GM19240 (cell line): Measurements from ENCODE around the gene CRISPLD2.
A peak's percentile ranks its signal among the peaks of the same experiment; 100 is the strongest.

ENCODE experiments used
- DNase-seq: peaks from one replicate; pipeline ENCODE4 v3.0.0; 2011; ENCODE audit warnings: low spot score; ENCODE audit not compliant: insufficient read length

The CRISPLD2 gene

DNA sequence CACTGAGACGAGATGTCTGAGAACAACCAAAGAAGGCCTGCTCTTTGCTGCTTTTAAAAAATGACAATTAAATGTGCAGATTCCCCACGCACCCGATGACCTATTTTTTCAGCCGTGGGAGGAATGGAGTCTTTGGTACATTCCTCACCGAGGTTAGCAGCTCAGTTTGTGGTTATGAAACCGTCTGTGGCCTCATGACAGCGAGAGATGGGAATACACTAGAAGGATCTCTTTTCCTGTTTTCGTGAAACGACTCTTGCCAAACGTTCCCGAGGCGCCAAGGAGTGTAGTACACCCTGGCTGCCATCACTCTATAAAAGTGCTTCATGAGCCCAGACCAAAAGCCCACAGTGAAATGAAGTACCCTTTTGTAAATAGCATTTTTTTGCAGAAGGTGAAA, 87.8 kb downstream of the CRISPLD2 start:
- DNase-seq: no peak

DNA sequence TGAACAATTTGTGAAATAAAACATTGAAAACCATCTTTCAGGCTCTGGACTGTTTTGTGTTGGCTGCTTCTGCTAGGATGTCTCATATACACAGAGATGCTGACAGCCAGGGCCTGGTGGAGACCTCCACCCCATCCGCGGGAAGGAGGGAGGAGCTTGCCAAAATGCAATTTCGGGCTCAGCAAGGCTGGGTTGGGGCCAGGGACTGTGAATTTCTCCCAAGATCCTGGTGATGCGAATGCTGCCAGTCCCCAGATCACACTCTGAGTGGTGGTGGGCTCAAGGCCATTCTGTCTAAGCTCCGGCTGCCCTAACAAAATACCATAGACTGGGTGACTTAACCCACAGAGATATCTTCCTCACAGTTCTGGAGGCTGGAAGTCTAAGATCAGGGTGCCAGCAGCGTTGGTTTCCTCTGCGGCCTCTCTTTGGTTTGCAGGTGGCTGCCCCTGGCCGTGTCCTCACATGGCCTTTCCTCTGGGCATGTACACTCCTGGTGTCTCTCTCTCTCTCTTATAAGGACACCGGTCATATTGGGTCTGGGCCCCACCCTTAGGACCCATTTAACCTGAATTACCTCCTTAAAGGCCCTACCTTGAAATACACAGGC, 89.8 kb downstream of the CRISPLD2 start:
- DNase-seq: no peak

- DNase-seq: no peak
These were observed 91.9 kb downstream of the CRISPLD2 start for GRCh38 chr16:84911486-84912216.

DNA sequence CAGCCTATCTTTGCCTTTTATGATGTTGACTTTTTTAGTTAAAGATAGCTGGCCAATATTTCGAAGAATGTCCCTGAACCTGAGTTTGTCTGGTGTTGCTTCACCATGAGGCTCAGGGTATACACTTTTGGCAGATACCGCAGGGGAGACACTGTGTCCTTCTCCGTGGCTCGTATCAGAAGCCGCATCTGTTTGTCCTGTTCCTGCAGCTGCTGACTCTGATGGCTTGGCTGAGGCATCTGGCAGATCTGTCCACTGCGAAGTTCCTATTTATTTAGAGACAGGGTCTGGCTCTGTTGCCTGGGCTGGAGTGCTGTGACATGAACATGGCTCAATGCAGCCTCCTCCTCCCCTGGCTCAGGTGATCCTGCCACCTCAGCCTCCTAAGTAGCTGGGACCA, 93.5 kb downstream of the CRISPLD2 start:
- no peak for DNase-seq

GRCh38 chr16:84914273-84914672, 94.5 kb downstream of the CRISPLD2 start:
- no peak for DNase-seq

GRCh38 chr16:84916178-84916577, 96.4 kb downstream of the CRISPLD2 start:
- DNase-seq: no peak

DNA sequence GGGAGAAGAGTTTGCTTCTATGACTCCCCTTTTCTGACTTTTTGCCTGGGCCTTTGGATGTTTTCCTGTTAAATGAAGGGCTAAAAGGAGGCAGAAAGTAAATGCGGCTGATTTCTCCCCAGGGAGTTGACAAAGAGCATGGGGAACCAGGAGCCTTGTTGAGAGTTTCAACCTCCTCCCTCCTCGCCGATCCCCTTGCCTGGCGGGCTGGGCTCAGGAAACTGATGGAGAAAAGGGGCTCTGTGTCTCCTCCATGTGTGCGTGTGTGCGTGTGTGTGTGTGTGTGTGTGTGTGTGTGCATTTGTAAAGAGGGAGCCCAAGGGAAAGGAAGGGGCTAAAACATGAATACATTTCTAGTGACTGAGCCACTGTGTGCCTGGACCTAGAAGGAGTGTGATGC, 97.1 kb downstream of the CRISPLD2 start:
- DNase-seq: no peak

DNA sequence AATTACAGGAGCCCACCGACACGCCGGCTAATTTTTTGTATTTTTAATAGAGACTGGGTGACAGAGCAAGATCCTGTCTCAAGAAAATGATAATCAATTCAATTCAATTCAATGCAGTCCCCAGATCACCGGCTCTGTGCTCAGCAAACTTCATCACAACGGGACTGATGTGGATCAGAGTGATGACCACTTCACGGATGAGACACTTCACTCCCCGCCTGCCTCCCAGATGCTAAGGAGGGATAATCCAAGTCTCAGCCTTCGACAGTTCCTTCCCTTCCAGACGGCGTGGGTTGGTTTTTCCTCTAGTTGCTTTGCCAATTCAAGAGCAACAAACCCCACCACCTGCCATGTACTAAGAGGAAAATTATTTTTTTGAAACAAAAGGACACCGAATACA, 97.7 kb downstream of the CRISPLD2 start:
- DNase-seq: no peak

DNA sequence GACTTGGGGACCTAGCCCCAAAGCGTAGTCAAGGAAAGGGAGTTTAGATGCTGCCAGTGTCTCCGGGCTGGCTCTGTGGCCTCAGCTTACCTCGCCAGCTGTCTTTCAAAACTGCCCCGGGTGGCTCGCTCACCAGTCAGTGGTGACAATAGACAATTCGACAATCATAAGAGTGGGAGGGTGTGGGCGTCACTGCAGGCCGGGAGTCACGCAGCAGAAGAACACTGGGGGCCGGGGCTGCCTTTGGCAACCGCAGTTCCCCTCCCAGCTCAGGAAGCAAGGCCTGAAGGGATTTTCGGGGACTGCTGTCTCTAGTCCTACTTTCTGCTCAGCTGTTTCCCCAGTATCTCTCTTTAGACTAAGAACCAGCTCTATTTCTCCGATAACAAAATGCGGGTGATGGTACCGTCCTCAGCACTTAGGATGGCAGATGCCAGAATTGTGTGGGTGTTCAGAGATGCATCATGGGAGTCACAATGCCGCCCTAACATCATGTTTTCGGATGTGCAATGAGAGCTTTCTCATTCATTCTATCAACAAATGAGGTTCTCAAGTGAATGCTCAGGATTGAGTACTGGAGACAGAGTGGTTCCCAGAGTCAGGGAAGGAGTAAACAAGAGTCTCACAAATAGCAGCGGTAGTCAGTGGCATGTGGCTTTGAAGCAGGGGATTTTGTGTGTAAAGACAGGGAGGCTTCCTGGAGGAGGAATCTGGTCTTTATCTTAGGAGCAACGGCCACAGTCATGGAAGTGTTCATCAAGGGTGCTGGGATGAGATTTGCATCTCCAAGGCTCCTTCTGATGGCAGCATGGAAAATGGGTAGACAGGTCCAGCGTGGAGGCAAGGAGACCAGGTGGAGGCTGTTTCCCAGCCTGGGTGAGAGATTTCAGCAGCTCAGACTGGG, 98.5 kb downstream of the CRISPLD2 start:
- no peak for DNase-seq

DNA sequence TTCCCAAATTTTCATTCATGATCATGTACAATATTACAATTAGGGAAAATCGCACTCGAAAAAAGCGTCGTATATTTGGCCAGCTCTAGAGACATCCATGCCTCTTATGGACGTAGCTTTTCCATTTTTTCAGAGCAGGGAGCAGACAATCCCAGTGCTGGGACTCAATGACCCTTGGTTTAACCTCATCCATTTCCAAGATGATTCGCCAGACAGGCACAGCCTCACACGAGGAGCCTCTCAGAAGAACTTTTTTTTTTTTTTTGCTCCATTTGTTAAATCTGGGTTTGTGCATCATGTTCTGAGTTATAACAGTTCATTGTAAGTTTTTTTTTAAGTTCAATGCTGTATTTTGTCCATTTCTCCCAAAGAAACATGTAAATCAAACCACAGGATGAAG, 99.5 kb downstream of the CRISPLD2 start:
- no peak for DNase-seq

GRCh38 chr16:84919708-84920107, 99.9 kb downstream of the CRISPLD2 start:
- no peak for DNase-seq

GRCh38 chr16:84920333-84920732, 100.5 kb downstream of the CRISPLD2 start:
- DNase-seq: no peak

- DNase-seq: no peak
These were observed 102.8 kb downstream of the CRISPLD2 start for GRCh38 chr16:84922351-84923120.

- DNase-seq: no peak
These were observed 104.7 kb downstream of the CRISPLD2 start for GRCh38 chr16:84924331-84925091.

DNA sequence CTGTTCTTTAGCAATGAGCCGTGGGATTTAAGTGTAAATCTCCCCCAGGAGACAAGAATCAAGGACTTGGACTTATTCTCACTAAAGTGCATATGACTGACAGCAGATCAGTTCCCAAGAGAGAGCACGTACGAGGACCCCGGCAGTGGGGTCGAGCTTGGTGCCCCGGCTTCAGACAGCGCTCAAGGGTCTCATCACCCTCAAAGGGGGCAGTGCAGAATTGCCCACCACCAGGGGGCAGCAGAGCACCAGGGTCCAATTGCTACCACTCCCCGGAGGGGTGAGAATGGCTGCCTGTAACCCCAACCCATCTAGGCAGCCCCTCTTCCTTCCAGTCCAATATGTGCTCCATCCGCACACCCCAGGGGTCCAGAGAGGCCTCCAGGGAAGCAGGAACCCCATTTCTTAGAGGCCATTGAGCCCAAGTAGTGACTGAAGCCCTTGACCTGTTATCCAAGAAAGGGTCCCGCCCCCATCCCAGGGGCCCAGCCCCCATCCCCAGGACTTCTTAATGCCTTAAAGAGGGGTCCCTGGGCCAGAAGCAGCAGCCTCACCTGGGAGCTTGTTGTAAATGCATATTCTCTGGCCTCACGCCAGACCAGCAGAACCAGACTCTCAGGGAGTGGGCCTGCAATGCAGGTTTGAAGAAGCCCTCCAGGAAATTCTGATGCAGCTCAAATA, 105.4 kb downstream of the CRISPLD2 start:
- peak; percentile 59 for DNase-seq

- no peak for DNase-seq
These were observed 106.1 kb downstream of the CRISPLD2 start for GRCh38 chr16:84925773-84926372.

DNA sequence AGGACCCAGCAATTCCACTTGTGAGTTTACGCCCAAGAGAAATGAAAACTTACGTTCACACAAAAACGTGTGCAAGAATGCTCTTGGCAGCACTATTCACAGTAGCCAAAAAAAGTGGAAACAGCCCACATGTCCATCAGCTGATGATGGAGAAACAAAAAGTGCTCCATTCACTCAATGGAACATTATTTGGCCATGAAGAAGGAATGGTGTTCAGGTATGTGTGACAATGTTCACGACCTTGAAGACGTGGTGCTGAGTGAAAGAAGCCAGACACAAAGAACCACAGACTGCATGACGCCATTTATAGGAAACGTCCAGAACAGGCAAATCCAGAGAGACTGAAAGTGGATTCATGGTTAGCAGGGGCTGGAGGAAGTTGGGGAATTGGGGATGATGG, 106.7 kb downstream of the CRISPLD2 start:
- no peak for DNase-seq

DNA sequence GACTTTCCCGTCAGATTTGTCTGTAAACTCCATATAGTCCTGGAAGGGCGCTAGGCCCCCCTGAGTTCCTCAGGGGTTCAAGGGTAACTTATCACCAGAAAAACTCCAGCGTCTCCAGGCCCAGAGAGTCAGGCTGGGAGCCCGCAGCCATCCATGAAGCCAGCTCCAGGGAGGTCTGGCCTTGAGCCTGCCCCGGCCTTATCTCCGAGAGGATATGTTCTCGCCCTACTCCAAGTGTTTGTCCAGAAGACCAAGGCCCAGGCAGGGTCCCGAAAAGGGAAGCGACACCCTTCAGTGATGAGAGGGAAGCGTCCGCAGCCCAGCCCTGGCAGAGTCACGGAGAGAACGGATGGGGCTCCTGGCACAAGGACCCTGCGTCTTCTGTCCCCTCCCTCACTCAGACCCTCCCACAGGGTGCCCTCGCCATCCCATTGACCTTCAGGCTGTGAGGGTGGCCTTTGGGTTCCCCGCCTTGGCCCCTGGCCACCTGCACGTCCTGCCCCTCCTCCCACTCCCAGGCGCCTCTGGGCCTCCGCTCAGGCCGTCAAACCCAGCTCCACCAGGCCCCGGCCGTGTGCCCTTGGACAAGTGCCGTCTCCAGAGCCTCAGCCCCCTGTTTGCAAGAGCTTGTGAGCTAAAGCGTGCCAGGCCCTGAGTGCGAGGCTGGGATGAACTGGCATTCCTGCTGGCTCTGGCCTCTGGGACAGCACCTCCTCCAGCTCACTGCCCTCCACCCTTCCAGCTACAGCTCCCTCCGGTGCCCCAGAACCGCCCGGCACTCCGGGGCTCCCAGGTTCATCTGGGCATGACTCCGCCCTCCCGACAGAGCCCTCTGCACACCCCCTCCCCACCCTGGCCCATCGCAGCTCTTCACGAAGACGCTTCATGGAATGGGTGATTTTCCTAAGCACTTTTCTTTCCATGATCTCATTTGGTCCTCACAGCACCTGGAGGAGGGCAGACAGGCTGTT, 108.1 kb downstream of the CRISPLD2 start:
- no peak for DNase-seq
